Calu3 (cell line): ENCODE measurements around the gene TGM3. TPM values are rescaled to one million over a fixed set of nuclear protein-coding genes. Genes with fewer than 3 reads are reported as not detected.

Experiments used
- BruUV-seq: library from RNA; stranded (reverse); fragments of 400-500 nt; replicated peaks from 2 replicates; lab custom pipeline; 2021; lab: Mats Ljungman, UMichigan
- CTCF ChIA-PET: fragments of 300-600 bp; sonication (Branson Sonifier 250); formaldehyde crosslinking; loops from one replicate; lab custom pipeline; 2022; ENCODE audit warnings: antibody characterized with exemption; lab: Charles Lee
- DNase-seq: peaks from one replicate; pipeline ENCODE4 v3.0.0; 2022
- H3K27ac Mint-ChIP-seq: one replicate; pipeline ENCODE4 v1.8.0; 2022; ENCODE audit warnings: mixed read lengths; ENCODE audit not compliant: unreplicated experiment
- H3K27me3 Mint-ChIP-seq: one replicate; pipeline ENCODE4 v1.8.0; 2022; ENCODE audit warnings: mixed read lengths; ENCODE audit not compliant: unreplicated experiment
- H3K36me3 Mint-ChIP-seq: one replicate; pipeline ENCODE4 v1.8.0; 2022; ENCODE audit warnings: mild to moderate bottlenecking, moderate library complexity, mixed read lengths; ENCODE audit not compliant: insufficient read depth, unreplicated experiment
- H3K4me1 Mint-ChIP-seq: one replicate; pipeline ENCODE4 v1.8.0; 2022; ENCODE audit warnings: mild to moderate bottlenecking, low read depth, mixed read lengths; ENCODE audit not compliant: unreplicated experiment
- H3K4me3 Mint-ChIP-seq: one replicate; pipeline ENCODE4 v1.8.0; 2022; ENCODE audit warnings: mild to moderate bottlenecking, low read depth, moderate library complexity, mixed read lengths; ENCODE audit not compliant: unreplicated experiment
- H3K9me3 Mint-ChIP-seq: one replicate; pipeline ENCODE4 v1.8.0; 2022; ENCODE audit warnings: low read depth, mixed read lengths; ENCODE audit not compliant: unreplicated experiment
- intact Hi-C: fragments of 100-400 bp; cut with micrococcal nuclease; formaldehyde crosslinking; loops from one replicate; pipeline ENCODE4 v1.10.0; 2022; ENCODE audit not compliant: unreplicated experiment
- total RNA-seq: library from RNA; stranded (reverse); gene quantifications from 2 replicates; pipeline ENCODE4 v1.2.3, GENCODE V29; 2022
- TF ChIP-seq, protein P1 (sequence below): fragments of 200-600 bp; IDR thresholded peaks from one replicate; pipeline ENCODE4 v1.8.0; 2022; ENCODE audit warnings: antibody characterized with exemption; ENCODE audit not compliant: unreplicated experiment

Gene TGM3
- total RNA-seq, 1 experiment from 2014 or later, result not detected

DNA sequence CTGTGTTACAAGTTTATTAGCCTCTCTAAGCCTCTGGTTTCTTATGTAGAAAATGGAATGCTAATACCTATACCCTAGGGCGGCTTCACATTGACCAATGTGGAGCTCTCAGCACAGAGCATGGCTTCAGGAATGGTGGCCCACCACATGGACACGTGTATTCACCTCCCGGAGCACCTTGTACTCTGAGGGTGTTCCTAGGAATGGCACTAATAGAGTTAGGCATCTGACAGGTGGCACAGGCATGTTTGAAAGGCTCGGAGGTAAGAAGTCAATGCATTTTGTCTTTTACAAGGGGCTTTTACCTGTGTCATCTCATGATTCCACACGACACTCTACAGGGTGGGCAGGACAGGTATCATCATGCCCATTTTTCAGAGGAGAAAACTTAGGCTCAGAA, 5.3 kb upstream of the TGM3 start:
- no TSS peak for BruUV-seq
- H3K4me3 Mint-ChIP-seq, result no peak overlapping the region
- CTCF ChIA-PET, result no interaction called here
- H3K27me3 Mint-ChIP-seq, result no peaks in the 10 kb centered on the region
- peaks cover 16% of the 10 kb centered on the region for H3K4me1 Mint-ChIP-seq
- no peaks in the 10 kb centered on the region for H3K36me3 Mint-ChIP-seq
- H3K27ac Mint-ChIP-seq, result no peak overlapping the region
- intact Hi-C loops, result no loop called here
- no peaks in the 10 kb centered on the region for H3K9me3 Mint-ChIP-seq
- TF ChIP-seq, protein P1, sequence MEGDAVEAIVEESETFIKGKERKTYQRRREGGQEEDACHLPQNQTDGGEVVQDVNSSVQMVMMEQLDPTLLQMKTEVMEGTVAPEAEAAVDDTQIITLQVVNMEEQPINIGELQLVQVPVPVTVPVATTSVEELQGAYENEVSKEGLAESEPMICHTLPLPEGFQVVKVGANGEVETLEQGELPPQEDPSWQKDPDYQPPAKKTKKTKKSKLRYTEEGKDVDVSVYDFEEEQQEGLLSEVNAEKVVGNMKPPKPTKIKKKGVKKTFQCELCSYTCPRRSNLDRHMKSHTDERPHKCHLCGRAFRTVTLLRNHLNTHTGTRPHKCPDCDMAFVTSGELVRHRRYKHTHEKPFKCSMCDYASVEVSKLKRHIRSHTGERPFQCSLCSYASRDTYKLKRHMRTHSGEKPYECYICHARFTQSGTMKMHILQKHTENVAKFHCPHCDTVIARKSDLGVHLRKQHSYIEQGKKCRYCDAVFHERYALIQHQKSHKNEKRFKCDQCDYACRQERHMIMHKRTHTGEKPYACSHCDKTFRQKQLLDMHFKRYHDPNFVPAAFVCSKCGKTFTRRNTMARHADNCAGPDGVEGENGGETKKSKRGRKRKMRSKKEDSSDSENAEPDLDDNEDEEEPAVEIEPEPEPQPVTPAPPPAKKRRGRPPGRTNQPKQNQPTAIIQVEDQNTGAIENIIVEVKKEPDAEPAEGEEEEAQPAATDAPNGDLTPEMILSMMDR, result no peak
- no peak for DNase-seq

DNA sequence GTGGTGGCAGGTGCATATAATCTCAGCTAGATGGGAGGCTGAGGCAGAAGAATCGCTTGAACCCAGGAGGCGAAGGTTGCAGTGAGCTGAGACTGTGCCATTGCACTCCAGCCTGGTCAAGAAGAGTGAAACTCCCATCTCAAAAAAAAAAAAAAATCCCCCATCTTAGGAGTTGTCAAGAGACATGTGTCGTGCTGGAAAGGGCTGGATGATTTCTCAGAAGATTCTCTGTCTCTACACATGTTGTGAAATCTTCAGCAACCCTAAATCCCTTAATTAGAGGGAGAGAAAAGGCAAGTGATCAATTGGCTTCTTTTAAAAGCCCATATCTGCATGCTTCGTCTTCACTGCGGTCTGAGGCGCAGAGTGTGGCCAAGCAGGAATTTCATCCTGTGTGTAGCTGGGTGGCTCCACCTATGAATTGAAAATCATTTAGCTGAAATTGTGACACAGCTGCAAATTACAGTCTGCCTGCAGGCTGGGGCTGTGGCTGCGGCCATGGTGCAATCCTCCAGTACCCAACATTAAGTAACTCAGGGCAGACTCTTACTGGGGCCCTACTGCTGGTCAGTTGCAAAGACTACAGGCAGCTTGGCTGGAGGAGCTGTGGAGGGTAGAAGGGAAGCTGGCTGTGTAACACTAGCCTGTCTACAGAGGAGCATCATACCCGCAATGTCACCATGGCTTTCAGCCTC, 3.2 kb upstream of the TGM3 start:
- Mint-ChIP-seq H3K27ac (no peak overlapping the region), H3K36me3 (no peaks in the 10 kb centered on the region), H3K4me3 (no peak overlapping the region), H3K9me3 (no peaks in the 10 kb centered on the region), H3K27me3 (no peaks in the 10 kb centered on the region), H3K4me1 (peaks cover 22% of the 10 kb centered on the region)
- BruUV-seq, result no TSS peak
- intact Hi-C loops, result no loop called here
- DNase-seq, result no peak
- TF ChIP-seq, protein P1, result no peak
- CTCF ChIA-PET, result no interaction called here

DNA sequence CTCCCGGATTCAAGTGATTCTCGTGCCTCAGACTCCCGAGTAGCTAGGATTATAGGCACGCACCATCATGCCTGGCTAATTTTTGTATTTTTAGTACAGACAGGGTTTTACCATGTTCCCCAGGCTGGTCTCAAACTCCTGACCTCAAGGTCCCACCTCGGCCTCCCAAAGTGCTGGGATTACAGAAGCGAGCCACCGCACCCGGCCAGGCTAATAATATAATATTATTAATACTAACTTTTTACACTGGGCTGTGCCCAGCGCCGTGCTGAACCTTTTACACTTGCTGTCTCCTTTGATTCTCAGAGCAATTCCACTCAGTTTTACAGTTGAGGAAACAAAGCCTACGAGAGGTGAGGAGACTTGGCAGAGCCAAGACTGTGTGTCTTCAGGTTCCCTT, 2.3 kb upstream of the TGM3 start:
- H3K4me3 Mint-ChIP-seq, result no peak overlapping the region
- H3K9me3 Mint-ChIP-seq, result no peaks in the 10 kb centered on the region
- H3K27ac Mint-ChIP-seq, result no peak overlapping the region
- no peak for DNase-seq
- H3K27me3 Mint-ChIP-seq, result no peaks in the 10 kb centered on the region
- no peaks in the 10 kb centered on the region for H3K36me3 Mint-ChIP-seq
- peaks cover 27% of the 10 kb centered on the region for H3K4me1 Mint-ChIP-seq
- no TSS peak for BruUV-seq
- TF ChIP-seq, protein P1, result no peak
- intact Hi-C loops, result no loop called here
- CTCF ChIA-PET, result no interaction called here

DNA sequence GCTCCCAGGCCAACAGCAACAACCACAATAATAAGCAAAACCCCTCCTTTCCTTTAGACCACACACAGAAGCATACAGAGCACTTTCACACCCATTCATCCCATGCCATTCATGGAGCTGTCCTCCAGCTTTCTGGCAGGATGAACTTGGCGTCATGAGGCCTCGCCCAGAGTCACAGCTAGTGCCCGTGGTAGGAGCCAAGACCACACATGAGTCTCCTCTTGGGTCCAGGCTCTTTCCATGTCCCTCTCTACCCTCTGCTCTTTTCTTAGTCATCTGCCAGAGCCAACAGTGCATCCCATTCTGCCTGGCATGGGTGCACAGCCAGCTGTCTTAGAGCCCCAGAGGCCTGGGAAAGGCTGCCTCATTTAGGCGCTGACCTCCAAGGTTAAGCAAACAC, 1.8 kb upstream of the TGM3 start:
- H3K36me3 Mint-ChIP-seq, result no peaks in the 10 kb centered on the region
- no TSS peak for BruUV-seq
- H3K4me1 Mint-ChIP-seq, result peaks cover 26% of the 10 kb centered on the region
- no peak overlapping the region for H3K27ac Mint-ChIP-seq
- no peak overlapping the region for H3K4me3 Mint-ChIP-seq
- intact Hi-C loops, result no loop called here
- CTCF ChIA-PET, result no interaction called here
- no peaks in the 10 kb centered on the region for H3K27me3 Mint-ChIP-seq
- DNase-seq, result no peak
- H3K9me3 Mint-ChIP-seq, result no peaks in the 10 kb centered on the region
- TF ChIP-seq, protein P1, result no peak
